CD1c-positive myeloid dendritic cell (primary cell): Measurements from ENCODE around the gene LRRC4B.
A peak's percentile ranks its signal among the peaks of the same experiment; 100 is the strongest.

ENCODE experiments used
- DNase-seq: peaks from one replicate; pipeline ENCODE4 v3.0.0-alpha.2; 2016; ENCODE audit errors: extremely low spot score

LRRC4B gene

DNA sequence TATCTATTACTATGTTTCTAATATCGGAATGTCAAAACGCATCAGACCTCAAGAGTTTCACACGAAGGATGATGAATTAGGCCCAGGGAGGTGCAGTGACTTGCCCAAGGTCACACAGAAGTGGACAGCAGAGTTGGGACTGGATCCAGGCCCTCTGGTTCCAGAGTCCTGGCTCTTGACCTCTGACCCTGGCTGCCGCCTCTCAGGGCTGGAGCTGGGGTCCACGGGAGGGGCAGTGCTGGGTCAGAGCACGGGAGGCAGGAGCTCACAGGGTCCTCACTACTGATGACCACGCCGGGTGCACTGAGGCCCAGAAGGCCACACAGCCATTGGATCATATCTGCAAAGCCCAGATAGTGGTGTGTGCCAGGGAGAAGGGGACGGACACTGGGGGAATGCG is 45.4 kb downstream of the LRRC4B start:
- DNase-seq = no peak

DNA sequence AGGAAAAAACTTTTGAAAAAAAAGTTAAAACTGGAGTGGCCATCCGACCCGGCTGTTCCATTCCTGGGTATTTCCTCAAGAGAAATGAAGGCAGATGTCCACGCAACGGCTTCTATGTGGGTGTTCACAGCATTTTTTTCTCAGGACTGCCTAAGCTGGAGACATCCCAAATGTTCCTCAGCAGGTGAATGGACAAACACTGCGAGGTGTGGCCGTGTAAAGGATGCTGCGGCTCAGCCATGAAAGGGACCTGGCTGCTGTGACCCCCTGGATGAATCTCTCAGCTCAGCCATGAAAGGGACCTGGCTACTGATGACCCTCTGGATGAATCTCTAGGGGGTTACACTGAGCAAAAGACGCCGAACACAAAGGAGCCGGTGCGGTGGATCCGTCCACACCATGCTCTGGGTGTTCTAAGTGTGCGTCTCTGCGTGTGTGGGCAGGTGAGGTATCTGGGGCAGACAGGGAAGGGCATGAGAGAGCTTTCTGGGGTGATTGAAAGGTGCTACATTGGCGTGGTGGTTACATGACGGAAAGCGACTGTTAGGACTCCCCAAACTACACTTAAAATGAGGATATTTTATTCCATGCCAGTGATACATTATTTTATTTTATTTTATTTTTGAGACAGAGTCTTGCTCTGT is 47.3 kb downstream of the LRRC4B start:
- no peak for DNase-seq

DNA sequence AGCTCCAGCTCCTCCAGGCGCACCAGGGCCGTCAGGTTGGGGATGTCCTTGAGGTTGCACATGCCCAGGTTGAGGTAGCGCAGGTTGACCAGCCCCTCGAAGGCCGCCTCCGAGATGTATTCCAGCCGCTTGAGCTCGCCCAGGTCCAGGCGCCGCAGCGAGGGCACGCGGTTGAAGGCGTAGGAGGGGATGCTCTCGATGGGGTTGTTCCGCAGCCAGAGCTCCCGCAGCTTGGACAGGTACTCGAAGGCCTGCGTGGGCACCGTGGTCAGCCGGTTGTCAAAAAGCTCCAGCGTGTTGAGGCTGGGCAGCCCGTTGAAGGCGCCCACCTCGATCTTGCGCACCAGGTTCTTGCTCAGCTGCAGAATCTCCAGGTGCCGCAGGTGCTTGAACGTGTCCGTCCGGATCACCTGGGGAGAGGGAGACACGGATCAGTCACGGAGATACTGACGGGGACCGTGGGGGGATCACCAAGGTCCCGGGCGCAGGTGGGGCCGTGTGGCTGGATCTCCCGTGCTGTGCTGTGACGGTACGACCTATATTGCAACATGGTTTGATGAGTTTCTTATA is 49.1 kb downstream of the LRRC4B start:
- no peak for DNase-seq

DNA sequence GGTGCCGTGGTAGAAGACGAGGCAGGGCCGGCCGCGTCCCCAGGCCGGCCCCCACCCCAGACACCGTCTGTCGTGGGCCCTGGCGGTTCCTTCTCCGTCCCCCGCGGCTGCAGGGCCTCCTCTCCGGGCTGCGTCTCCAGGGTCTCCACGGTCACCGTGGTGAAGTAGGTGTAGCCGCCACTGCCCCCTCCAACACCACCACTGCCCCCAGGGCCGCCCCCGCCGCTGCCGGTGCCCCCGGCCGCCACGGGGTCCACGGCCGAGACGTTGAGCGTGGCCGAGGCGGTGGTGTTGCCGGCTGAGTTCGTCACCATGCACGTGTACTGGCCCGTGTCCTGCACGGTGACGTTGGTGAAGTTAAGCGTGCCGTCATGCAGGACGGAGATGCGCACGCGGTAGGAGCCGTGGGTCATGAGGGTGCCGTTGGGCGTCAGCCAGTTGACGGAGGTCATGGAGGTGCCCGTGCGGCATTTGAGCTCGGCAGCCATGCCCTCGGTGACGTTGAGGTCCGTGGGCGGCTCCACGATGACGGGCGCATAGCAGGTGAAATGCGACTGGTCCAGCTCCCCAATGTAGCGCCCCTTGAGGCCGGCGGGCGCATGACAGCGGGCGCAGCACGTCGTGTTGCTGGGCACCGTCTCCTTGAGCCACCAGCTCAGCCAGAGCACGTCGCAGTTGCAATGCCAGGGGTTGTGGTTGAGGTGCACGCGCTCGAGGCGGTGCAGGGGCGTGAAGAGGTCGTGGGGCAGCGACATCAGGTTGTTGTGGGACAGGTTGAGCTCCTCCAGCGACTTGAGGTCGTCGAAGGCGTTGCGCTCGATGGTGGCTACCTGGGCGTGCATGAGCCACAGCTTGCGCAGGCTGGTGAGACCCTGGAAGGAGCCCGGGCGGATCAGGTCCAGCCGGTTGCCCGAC is 49.9 kb downstream of the LRRC4B start:
- DNase-seq = no peak

DNA sequence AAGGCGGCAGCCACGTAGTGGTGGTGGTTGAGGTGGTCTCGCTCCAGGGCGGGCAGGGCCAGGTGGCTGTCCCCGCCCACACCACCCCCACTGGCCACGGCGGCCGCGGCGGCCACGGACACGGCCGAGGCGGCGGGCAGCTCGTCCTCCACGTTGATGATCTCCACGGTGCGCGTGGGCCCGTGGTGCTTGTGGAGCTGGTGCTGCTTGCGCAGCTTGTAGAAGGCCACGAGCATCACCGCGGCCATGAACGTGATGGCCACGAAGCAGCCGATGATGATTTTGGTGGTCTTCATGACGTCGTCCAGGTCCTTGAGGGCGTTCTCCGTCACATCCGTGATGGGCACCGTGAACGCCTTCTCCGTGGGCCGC is 50.5 kb downstream of the LRRC4B start:
- DNase-seq = no peak

DNA sequence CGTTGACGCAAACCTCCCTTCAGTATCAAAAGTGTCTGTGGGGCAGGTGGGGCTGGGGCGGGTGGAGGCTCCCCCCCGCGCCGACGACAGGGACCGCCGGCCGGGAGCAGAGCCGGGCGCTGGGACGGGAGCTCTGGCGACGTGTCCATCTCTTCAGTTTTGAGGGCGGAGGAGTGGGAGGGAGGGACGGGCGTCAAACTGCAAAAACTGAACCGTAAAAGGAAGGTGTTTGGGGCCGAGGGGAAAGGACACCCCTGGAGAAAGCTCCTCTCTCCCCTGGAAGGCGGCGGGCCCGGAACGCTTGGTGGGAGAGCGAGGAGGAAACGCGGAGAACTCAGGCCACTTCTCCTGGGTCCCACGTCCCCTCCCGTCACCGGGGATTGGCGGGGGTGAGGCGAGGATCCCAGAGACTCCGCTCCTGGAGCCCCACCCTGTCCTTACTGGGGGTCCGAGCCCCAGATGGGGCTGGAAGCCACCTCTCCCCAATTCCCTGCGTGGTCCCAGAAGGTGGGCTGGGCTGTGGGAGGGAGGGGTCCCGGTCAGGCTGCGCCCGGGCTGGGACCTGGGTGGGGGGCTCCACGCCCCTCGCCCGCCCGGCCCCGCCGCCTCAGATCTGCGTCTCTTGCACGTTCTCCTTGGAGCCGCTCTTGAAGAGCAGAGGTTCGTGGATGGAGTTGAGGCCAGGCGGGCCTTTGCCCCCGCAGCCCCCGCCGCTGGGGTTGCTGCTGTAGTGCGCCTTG is 51.1 kb downstream of the LRRC4B start:
- no peak for DNase-seq

DNA sequence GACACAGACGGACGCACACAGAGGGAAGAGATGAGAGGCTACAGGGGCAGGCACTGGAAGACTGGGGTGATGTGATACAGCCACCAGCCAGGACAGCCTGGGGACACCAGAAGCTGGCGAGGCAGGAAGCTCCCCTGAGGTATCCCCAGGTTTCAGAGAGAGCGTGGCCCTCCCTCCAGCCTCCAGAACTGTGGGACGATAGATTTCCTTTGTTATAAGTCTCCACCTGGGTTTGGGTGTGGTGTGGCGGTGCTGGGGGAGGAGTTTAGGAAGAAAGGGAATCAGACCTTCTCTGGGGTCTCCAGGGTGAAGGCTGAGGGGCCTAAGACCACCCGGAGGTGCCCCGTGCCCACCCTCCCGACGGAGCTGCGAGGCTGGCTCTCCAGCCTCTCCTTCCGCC is 51.8 kb downstream of the LRRC4B start:
- no peak for DNase-seq

DNA sequence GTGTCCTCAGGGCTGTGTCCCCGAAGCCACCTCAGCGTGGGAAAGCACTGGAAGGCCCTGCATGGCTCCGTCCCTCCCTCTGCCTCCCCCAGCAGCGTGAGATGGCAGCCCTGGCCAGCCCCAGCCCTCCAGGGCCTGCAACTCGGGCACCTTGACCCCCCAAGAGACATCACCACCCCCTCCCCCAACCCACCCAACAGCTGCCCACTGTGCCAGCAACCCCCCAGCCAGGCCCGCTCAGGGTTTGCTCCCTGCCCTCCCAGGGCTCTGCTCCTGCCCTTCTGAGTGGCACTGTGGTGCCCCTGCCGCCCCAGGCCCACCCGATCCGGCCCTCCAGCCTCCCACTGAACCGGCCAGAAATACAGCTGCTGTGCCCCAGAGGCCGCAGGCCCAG is 53.1 kb downstream of the LRRC4B start:
- DNase-seq = no peak

DNA sequence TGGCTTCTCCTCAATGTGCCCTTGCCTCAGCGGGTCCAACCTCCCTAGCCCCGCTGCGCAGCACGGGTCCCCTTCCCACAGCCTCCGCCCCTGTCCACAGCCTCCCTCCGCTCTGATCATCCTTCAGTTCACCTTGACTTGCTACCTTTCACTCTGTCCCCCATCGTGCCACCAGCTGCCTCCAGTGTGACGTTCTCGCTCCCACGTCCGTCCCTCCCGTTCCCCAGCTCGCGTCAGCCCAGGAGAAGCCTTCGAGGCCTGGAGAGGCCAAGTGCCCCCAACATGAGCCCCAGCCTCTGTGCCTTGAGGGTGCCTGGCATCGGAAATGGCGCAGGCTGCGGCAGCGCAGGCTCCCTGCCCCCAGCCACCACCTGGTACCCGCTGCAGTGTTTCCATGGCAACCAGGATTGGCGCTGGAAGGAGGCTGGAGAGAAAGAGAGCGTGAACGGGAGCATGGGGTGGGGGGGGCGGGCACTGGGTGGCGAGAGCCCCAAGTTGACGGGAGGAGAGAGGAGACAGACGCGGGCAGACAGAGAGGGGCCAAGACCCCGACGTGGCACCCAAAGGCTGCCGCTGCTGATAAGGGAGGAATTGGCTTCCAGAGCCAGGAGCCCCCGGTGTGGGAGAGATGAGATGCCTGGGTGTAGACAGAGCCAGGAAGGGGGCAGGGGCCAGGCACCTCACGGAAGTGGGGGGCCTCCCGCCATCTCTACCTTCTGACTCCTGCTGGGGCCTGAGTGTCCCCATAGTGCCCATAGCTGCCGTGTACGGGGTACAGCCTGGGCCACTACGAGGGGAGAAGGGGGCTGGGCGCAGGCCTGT is 53.7 kb downstream of the LRRC4B start:
- DNase-seq = no peak

DNA sequence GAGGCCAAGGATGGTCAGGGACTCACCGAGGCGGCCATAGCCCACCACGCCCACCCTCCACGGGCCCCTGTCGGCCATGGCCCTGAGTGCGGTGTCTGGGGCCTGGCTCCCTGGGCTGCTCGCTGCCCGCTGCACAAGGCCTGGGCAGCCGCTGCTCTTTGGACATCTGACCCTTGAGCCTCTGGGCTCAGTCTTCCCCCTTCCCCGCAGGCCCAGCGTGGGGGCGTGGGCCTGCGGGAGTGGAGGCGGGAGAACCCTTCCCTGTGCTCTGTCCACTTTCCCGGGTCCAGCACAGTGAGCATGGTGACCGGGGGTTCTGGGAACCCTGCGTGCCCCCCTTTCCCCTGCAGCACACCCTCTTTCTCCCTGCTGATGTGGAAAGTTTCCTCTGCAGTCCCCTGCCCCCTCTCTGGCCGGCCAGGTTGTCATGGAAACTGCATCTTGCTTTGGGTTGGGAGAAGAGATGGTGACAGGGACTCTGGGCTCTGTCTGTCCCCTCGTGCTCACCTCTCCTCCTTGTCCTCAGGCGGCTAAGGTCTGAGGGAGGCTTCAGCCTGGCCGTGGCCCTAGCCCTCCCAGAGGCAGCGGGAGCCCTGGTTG is 54.4 kb downstream of the LRRC4B start, which contains the start of gene ASPDH:
Gene ASPDH, minus strand, starts transcription at position 168 of the 600 bp plus-strand sequence. Its CDS starts 90 bp downstream, at position 78.
- no peak for DNase-seq

DNA sequence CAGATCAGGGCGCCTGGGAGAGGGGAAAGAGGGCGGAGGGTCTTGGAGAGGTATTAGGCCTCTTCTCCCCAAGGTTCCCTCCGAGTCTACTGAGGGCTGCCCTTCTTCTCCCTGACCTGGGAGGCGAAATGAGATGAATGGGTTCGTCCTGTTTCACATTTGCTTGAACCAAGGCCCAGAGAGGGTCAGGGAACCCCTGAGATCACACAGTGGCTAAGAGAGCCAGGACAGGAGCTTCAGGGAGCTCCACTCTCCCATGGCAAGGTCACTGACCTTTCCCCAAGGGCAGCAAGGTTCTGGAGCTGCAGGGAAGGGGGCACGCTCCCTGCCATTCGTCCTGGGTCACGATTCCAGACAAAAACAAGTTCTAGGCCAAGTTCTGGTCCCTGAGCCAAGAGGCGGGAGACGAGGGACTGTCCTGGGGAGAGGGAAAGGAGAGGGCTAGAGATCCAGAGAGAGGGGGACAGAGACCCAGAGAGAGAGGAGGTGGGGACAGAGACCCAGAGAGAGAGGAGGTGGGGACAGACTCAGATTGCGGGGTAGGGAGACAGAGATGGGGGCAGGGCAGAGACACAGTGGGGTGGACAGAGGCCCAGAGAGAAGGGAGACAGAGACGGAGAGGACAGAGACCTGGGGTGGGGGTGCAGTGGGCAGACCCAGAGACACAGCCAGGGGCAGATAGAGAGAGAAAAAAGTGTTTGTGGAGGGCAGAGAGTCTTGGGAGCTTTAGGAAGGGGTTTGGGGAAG is 55.1 kb downstream of the LRRC4B start:
- no peak for DNase-seq

DNA sequence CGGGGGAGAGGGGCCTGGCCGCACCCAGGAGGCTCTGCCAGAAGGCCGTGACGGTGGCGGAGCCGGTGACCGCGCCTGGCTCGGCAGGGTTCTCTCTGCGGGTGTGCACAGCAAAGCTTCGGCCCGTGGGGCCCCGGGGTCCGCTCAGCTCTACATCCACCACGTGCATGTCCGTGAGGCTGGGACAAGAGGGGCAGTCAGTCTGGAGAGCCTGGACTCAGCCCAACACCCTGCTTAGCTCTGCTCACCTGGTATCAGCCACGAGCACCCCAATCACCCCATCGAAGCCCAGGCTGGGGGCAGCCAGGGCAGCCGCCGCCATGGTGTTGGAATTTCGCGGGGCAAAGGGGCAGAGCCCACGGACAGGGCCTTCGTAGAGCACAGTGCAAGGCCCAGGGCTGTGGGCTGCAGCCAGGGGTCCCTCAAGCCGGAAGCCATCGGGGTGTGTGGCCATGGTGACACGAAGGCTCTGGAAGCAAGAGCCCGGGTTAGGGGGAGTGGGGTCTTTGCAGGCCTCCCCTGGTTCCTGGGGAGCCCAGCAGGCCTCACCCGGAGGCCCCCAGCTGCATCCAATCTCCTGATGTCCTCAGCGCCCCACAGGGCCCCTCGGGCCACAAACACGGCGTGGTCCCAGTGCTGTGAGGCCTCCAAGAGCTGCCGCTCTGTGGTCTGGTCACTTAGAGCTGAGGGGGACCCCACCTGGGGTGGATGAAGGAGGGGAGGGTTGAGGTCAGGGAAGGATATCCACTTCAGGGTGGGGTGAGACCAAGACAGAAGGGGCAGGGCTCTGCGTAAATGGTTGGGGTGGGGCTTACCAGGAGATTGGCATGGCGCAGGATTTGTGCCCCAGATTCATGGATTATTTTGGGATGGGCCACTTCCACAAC is 55.9 kb downstream of the LRRC4B start:
- DNase-seq = no peak

DNA sequence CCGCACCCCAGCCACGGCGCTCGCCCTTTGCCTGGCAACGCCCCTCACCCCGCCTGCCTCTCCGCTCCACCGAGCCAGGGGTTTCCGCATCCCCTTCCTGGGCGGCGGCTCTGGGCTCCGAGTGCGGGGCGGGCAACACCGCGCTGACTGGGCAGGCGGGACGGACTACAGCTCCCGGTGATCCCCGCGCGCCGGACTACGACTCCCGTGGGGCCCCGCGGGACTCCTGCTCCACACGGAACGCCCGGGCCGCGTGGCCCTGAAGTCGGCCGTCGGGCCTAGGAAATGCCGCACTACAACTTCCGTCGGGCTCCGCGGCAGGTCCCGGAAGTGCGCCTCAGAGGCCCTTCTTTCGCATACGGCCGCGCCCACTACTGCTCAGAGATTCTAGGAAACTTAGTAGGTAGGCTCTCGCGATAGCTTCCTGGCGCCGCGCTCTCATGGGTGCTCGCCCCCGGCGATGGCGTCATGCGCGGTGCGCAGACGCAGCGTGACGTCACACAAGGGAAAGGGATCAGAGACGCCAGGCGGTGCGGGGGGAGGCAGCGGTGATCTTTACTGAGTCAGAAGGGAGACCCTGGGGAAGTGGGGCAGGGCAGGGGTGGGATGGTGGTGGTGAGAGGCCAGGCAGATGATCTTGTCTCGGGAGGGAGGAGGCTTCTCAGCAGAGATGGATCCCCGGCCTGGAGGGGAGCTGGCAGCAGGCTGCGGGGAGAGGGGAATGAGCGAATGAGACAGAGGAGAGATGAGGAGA is 57.0 kb downstream of the LRRC4B start, which contains the start of gene JOSD2:
Gene JOSD2, minus strand, starts transcription at position 123 of the 754 bp plus-strand sequence. CDS start 760 bp downstream, outside the sequence.
- peak; percentile 99 for DNase-seq

DNA sequence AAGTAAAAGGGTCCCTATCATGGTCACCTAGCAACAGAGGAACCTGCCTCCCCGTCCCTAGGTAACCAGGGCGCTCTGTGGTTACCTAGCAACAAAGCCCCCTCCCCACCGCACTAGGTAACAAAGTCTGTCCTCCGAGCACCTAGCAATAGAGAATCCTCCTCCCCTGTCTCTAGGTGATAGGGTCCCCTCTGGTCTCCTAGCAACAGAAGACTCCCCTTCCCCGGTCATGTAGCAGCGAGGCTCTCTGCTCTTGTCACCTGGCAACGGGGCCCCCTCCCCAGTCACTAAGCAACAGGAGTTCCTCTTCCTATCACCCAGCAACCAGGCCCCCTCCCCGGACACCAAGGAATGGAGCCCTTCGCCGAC is 57.6 kb downstream of the LRRC4B start:
- no peak for DNase-seq

DNA sequence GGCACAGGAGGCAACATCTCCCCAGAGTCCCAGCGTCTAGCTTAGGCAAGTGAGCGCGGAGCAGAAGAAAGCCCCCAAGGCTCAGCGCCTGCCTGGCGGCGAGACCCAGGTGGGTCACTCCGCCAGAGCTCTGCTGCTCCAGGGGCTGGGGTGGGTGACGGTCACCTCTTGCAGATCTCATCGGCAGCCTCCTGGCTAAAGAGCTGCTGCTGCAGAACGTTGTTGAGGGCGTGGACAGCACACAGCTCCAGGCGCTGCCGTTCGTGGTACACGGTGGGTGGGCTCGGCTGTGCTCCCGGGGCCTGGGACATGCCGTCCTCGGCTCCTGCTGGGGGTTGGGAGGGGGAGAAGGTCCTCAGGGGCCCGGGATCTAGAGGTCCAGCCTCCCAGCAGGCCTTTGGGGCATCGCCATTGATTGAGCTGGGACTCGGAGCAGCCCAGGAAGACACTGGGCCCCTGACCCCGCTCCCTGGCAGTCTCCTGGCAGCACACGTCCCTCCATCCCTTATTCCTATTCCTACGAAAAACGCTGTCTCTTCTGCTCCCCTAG is 58.0 kb downstream of the LRRC4B start:
- no peak for DNase-seq

DNA sequence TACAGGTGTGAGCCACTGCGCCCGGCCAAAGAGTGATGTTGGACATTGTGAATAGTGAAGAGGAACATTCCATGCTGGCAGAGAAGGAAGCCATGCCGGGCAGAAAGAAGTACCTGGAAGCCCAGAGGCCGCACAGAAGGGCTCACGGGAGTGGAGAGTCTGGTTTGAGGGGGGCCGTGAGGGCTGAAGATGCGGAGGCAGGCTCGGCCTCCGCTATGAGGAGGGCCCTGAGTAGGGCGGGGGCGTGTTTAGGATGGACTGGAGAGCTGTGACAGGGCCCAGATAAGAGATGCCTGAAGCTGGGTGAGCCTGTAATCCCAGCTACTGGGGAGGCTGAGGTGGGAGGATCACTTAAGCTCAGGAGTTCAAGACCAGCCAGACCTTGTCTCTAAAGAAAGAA is 58.9 kb downstream of the LRRC4B start:
- DNase-seq = no peak

DNA sequence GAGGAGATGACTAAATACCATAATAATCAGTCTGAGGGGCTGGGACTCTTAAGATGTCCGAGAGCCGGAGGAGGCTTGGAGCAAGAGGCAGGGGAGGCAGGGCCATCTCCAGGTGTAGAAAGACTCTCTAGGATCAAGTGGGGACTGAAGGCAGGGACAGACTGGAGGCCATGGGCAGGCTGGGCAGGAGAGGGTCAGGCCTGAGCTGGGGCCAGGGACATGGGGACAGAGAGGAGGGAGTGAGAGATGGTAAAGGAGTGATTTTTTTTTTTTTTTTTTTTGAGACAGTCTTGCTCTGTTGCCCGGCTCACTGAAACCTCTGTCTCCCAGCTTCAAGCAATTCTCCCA is 59.4 kb downstream of the LRRC4B start:
- no peak for DNase-seq

DNA sequence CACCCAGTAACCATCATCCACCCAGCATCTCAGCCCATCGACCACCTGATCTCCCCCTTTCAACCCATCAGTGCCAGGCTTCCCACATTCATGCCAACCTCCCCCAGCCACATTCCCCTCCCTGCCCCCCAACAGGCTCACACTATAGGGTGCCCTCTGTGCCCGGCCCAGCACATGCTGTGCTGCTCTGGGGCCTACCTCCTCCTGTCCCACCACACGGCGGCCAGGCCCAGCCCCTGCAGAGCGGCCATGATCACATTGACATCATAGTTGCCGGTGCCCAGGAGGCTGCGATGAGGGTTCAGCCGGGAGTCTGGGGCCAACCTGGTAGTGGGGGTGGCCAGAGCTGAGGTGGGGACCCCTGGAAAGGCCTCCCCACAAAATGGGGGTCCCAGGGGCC is 60.9 kb downstream of the LRRC4B start:
- no peak for DNase-seq
